Stomach (tissue), 4 donors: Measurements from ENCODE around the gene TLL1.

ENCODE experiments used
- POLR2A ChIP-seq, 4 donors: fragments of 450-650 bp; IDR thresholded peaks; one replicate each; pipeline ENCODE4 v1.6.1; 2016; ENCODE audit warnings: antibody characterized with exemption in 4 of 4, control low read depth in 2 of 4, mild to moderate bottlenecking in 1 of 4, moderate library complexity in 1 of 4
- POLR2AphosphoS5 ChIP-seq, 3 donors: sonication (generic); formaldehyde crosslinking; IDR thresholded peaks; one replicate each; pipeline ENCODE4 v1.6.1; 2016; ENCODE audit warnings: antibody characterized with exemption in 3 of 3
- TF ChIP-seq, protein P1 (sequence below), 7 experiments: fragments of 450-650 bp in 4 of 7; fragments of 200-600 bp in 3 of 7; sonication (generic) in 3 of 7; IDR thresholded peaks; one replicate each; pipeline ENCODE4 v1.5.1; 2016 to 2019; ENCODE audit warnings: antibody characterized with exemption in 7 of 7, control low read depth in 2 of 7, mild to moderate bottlenecking in 1 of 7

- TF ChIP-seq, protein P1, sequence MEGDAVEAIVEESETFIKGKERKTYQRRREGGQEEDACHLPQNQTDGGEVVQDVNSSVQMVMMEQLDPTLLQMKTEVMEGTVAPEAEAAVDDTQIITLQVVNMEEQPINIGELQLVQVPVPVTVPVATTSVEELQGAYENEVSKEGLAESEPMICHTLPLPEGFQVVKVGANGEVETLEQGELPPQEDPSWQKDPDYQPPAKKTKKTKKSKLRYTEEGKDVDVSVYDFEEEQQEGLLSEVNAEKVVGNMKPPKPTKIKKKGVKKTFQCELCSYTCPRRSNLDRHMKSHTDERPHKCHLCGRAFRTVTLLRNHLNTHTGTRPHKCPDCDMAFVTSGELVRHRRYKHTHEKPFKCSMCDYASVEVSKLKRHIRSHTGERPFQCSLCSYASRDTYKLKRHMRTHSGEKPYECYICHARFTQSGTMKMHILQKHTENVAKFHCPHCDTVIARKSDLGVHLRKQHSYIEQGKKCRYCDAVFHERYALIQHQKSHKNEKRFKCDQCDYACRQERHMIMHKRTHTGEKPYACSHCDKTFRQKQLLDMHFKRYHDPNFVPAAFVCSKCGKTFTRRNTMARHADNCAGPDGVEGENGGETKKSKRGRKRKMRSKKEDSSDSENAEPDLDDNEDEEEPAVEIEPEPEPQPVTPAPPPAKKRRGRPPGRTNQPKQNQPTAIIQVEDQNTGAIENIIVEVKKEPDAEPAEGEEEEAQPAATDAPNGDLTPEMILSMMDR (IDR thresholded peaks at IDR 0.05) = no peak
- TF ChIP-seq POLR2A (IDR thresholded peaks at IDR 0.05) (no peak), POLR2AphosphoS5 (IDR thresholded peaks at IDR 0.05) (no peak)
These were observed 219.8 kb downstream of the TLL1 start for GRCh38 chr4:166092797-166093290.
